ENCODE data around the gene NT5C2. TPM values are rescaled to one million over a fixed set of nuclear protein-coding genes. Genes with fewer than 3 reads are reported as not detected.

NT5C2 gene
- polyA plus RNA-seq, 1 of the 3 experiments (the other 2 are of a cell fraction), result 29.6 TPM

DNA sequence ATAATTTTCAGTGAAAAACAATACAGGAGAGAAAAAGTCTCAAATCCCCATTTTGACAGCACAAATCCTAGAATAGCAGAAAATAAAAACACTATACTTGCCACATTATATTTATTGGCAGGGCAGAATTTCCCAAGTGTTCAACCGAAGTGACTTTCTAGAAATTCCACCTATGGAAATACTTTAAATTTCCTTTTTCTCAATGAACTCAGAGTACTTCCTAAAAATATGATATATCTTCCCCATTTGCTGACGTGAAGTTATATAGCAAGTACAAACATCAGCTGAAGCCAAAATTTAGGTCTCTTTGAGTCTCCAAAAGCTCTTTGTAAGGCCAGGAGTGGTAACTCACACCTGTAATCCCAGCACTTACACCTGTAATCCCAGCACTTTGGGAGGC, 83.3 kb downstream of the NT5C2 start:
- H3K27me3 ChIP-seq (ENCODE audit: insufficient read depth), result no peaks in the 10 kb centered on the region
- TF ChIP-seq TEAD4 (IDR thresholded peaks at IDR 0.05; ENCODE audit: borderline replicate concordance, insufficient read depth), result no peak
- H3K9me2 ChIP-seq, result no peaks in the 10 kb centered on the region
- WGBS (ENCODE audit: low lambda C conversion rate), result 94% methylated on average over 2 of the region's 2 CpGs
- ChIA-PET POLR2A (no interaction called here), CTCF (interaction anchor here (1.0 to 1.3 kb wide), 2 partner anchors 135 to 192 kb away, joined by 4 to 5 read pairs; partner anchors contain the start of gene CNNM2)
- H3K79me2 ChIP-seq (ENCODE audit: insufficient read depth), result peaks cover 66% of the 10 kb centered on the region
- no peak overlapping the region for H3K27ac ChIP-seq (ENCODE audit: low read depth in 2 of 2, low read length in 1 of 2)
- H2AFZ ChIP-seq (ENCODE audit: low read depth), result no peak overlapping the region
- H3F3A ChIP-seq (replicated peaks; ENCODE audit: insufficient read depth), result peaks cover 3% of the 10 kb centered on the region
- no peak for DNase-seq
- peaks cover 0 to 13% of the 10 kb centered on the region in 2 experiments; a peak in 1 of 4 replicates for H3K4me1 ChIP-seq (ENCODE audit: control insufficient read depth in 1 of 2, insufficient read depth in 2 of 2, low read depth in 1 of 2, low read length in 1 of 2)
- H3K9me3 ChIP-seq, result no peaks in the 10 kb centered on the region
- no peak overlapping the region for H3K9ac ChIP-seq
- H3K4me3 ChIP-seq (ENCODE audit: low read depth in 2 of 2, low read length in 1 of 2), result no peak overlapping the region
- peaks cover 3% of the 10 kb centered on the region; the same call in 1 of the 2 replicates for H4K20me1 ChIP-seq (ENCODE audit: insufficient read depth)
- H3K36me3 ChIP-seq (replicated peaks in 1 of 2; ENCODE audit: control insufficient read depth in 1 of 2, insufficient read depth in 2 of 2, low read length in 1 of 2), result peaks cover 21 to 37% of the 10 kb centered on the region in 2 experiments
- no peak overlapping the region for H3K4me2 ChIP-seq

DNA sequence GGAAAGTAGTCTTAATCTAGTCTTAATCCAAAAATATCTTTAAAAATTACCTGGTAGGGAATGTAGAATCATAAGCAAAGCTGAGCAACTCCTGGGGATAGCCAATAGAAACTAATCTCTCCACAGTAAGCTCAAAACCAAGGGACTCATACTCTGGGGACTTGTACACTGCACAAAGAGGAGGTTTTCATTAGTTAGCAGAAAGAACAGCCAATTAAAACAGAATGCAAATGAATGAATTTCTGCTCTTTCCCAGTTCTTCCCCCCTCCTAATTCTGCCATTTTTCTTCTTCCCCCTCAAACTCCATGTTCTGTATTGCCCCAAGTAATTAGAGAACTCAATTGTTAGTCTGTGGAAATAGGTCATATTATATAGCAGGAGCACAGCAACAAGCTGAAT, 86.5 kb downstream of the NT5C2 start:
- Histone ChIP-seq H2AFZ (ENCODE audit: low read depth) (no peak overlapping the region), H3K4me3 (ENCODE audit: low read depth in 2 of 2, low read length in 1 of 2) (no peak overlapping the region), H3K36me3 (replicated peaks in 1 of 2; ENCODE audit: control insufficient read depth in 1 of 2, insufficient read depth in 2 of 2, low read length in 1 of 2) (peaks cover 36 to 43% of the 10 kb centered on the region in 2 experiments), H3K27ac (ENCODE audit: low read depth in 2 of 2, low read length in 1 of 2) (no peak overlapping the region), H3F3A (replicated peaks; ENCODE audit: insufficient read depth) (peaks cover 3% of the 10 kb centered on the region), H3K9me2 (no peaks in the 10 kb centered on the region), H3K27me3 (ENCODE audit: insufficient read depth) (no peaks in the 10 kb centered on the region), H4K20me1 (ENCODE audit: insufficient read depth) (peaks cover 3% of the 10 kb centered on the region; the same call in 1 of the 2 replicates), H3K79me2 (ENCODE audit: insufficient read depth) (peaks cover 47% of the 10 kb centered on the region; the same call in 1 of the 2 replicates), H3K9me3 (no peaks in the 10 kb centered on the region), H3K9ac (no peak overlapping the region), H3K4me1 (ENCODE audit: control insufficient read depth in 1 of 2, insufficient read depth in 2 of 2, low read depth in 1 of 2, low read length in 1 of 2) (peaks cover 2 to 8% of the 10 kb centered on the region in 2 experiments; a peak in 3 of 4 replicates), H3K4me2 (no peak overlapping the region)
- POLR2A ChIA-PET, result no interaction called here
- no peak for DNase-seq
- no peak for TF ChIP-seq ELF1 (IDR thresholded peaks at IDR 0.05)
- no peak for TF ChIP-seq EP300 (IDR thresholded peaks at IDR 0.05; ENCODE audit: borderline replicate concordance in 1 of 2, low read depth in 1 of 2, low read length in 1 of 2)
- no peak for TF ChIP-seq RAD21 (IDR thresholded peaks at IDR 0.05; ENCODE audit: low read length)
- TF ChIP-seq SMC3 (IDR thresholded peaks at IDR 0.05; ENCODE audit: low read depth, low read length), result no peak
- no peak for TF ChIP-seq RXRA (IDR thresholded peaks at IDR 0.05; ENCODE audit: borderline replicate concordance, low read depth)
- TF ChIP-seq RFX5 (IDR thresholded peaks at IDR 0.05; ENCODE audit: low read length), result no peak
- no peak for TF ChIP-seq EZH2phosphoT487 (IDR thresholded peaks at IDR 0.05; ENCODE audit: borderline replicate concordance, low read depth)
- TF ChIP-seq, protein P1, sequence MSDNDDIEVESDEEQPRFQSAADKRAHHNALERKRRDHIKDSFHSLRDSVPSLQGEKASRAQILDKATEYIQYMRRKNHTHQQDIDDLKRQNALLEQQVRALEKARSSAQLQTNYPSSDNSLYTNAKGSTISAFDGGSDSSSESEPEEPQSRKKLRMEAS (IDR thresholded peaks at IDR 0.05; ENCODE audit: low read depth), result no peak
- no peak for TF ChIP-seq YY1 (IDR thresholded peaks at IDR 0.05; ENCODE audit: low read depth)
- TF ChIP-seq, protein P2, sequence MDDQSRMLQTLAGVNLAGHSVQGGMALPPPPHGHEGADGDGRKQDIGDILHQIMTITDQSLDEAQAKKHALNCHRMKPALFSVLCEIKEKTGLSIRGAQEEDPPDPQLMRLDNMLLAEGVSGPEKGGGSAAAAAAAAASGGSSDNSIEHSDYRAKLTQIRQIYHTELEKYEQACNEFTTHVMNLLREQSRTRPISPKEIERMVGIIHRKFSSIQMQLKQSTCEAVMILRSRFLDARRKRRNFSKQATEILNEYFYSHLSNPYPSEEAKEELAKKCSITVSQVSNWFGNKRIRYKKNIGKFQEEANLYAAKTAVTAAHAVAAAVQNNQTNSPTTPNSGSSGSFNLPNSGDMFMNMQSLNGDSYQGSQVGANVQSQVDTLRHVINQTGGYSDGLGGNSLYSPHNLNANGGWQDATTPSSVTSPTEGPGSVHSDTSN (IDR thresholded peaks at IDR 0.05), result no peak
- CTCF ChIA-PET, result interaction anchor here (1.1 to 1.7 kb wide), 3 partner anchors 14 to 189 kb away, joined by 3 to 6 read pairs (median 4); partner anchors contain the start of gene CNNM2

Data from SK-N-SH (cell line).